Gastrocnemius medialis (tissue), 4 donors: Measurements from ENCODE around the gene PDE6C.

Experiments
- CTCF ChIP-seq, 5 experiments: fragments of 450-650 bp in 3 of 5; fragments of 200-600 bp in 2 of 5; sonication (generic) in 2 of 5; IDR thresholded peaks in 4 of 5; conservative IDR thresholded peaks in 1 of 5; 1 replicate in 4 of 5; 2 replicates in 1 of 5; pipeline ENCODE4 v1.5.1; 2016 to 2019; ENCODE audit warnings: antibody characterized with exemption in 5 of 5, mild to moderate bottlenecking in 3 of 5, moderate library complexity in 3 of 5
- POLR2A ChIP-seq, 2 donors: fragments of 450-650 bp; IDR thresholded peaks; one replicate each; pipeline ENCODE4 v1.6.1; 2017; ENCODE audit warnings: antibody characterized with exemption in 2 of 2, mild to moderate bottlenecking in 2 of 2, moderate library complexity in 2 of 2

- no peak for TF ChIP-seq CTCF (IDR thresholded peaks at IDR 0.05 in 4 of 5, conservative IDR thresholded peaks at IDR 0.05 in 1 of 5)
- TF ChIP-seq POLR2A (IDR thresholded peaks at IDR 0.05) = no peak
Observed at GRCh38 chr10:93596539-93596938, 15.8 kb upstream of the PDE6C start.
